GM12873 (cell line): ENCODE data around the gene MYO1E.

Experiments
- CTCF ChIP-seq: IDR thresholded peaks from 2 replicates; pipeline ENCODE4 v1.5.1; 2012; ENCODE audit warnings: low read depth, mild to moderate bottlenecking, moderate library complexity, low read length, control low read depth; ENCODE audit not compliant: insufficient read depth; ENCODE audit errors: missing control alignments

MYO1E gene

GRCh38 chr15:59303633-59304032 lies 69.0 kb downstream of the MYO1E start:
- no peak for TF ChIP-seq CTCF

GRCh38 chr15:59303136-59303535 lies 69.5 kb downstream of the MYO1E start:
- no peak for TF ChIP-seq CTCF

- TF ChIP-seq CTCF = no peak
Measured at GRCh38 chr15:59301527-59301926, 71.1 kb downstream of the MYO1E start.

GRCh38 chr15:59300618-59301139 lies 72.0 kb downstream of the MYO1E start:
- TF ChIP-seq CTCF = no peak

- TF ChIP-seq CTCF = no peak
Measured at GRCh38 chr15:59299929-59300617, 72.6 kb downstream of the MYO1E start.

- TF ChIP-seq CTCF = no peak
Measured at GRCh38 chr15:59298854-59299250, 73.8 kb downstream of the MYO1E start.

- peak; percentile 15 for TF ChIP-seq CTCF
Measured at GRCh38 chr15:59298225-59298853, 74.3 kb downstream of the MYO1E start.
